ENCODE results near the gene ZNF408. TPM values are rescaled to one million over a fixed set of nuclear protein-coding genes. Genes with fewer than 3 reads are reported as not detected.

The ZNF408 gene
- total RNA-seq, 1 experiment from 2014 or later = 7.4 TPM

- H3K27me3 ChIP-seq (ENCODE audit: low read length) = no peaks in the 10 kb centered on the region
- no peaks in the 10 kb centered on the region; the same call in 1 of the 2 replicates for H4K20me1 ChIP-seq (ENCODE audit: insufficient read depth, low read depth, low read length)
- H3K9me2 ChIP-seq (replicated peaks; ENCODE audit: insufficient read depth, low read length) = no peaks in the 10 kb centered on the region
- no peaks in the 10 kb centered on the region for H3K9me3 ChIP-seq (ENCODE audit: low read length)
- H3K36me3 ChIP-seq (ENCODE audit: insufficient read depth, low read length) = peaks cover 2% of the 10 kb centered on the region; the same call in 1 of the 2 replicates
- H3K4me3 ChIP-seq (ENCODE audit: low read length) = no peak overlapping the region
- DNase-seq = no peak
- H3K9ac ChIP-seq (ENCODE audit: low read length) = no peak overlapping the region
- no peak overlapping the region for H3K4me2 ChIP-seq (ENCODE audit: low read depth, low read length, poor library complexity, severe bottlenecking)
- H3K79me2 ChIP-seq (ENCODE audit: low read length) = no peaks in the 10 kb centered on the region
- no peak overlapping the region for H2AFZ ChIP-seq (ENCODE audit: low read length)
- peaks cover 12% of the 10 kb centered on the region for H3K4me1 ChIP-seq (ENCODE audit: low read length)
- H3K27ac ChIP-seq (ENCODE audit: low read length) = no peak overlapping the region
Measured at GRCh38 chr11:46672381-46672839, 28.4 kb upstream of the ZNF408 start.

GRCh38 chr11:46673713-46674462 lies 26.9 kb upstream of the ZNF408 start:
- Histone ChIP-seq H3K4me1 (ENCODE audit: low read length) (peaks cover 8% of the 10 kb centered on the region), H3K9ac (ENCODE audit: low read length) (no peak overlapping the region), H2AFZ (ENCODE audit: low read length) (no peak overlapping the region), H3K4me2 (ENCODE audit: low read depth, low read length, poor library complexity, severe bottlenecking) (no peak overlapping the region), H3K36me3 (ENCODE audit: insufficient read depth, low read length) (peaks cover 2% of the 10 kb centered on the region; the same call in 1 of the 2 replicates), H3K27me3 (ENCODE audit: low read length) (no peaks in the 10 kb centered on the region), H3K79me2 (ENCODE audit: low read length) (no peaks in the 10 kb centered on the region), H4K20me1 (ENCODE audit: insufficient read depth, low read depth, low read length) (no peaks in the 10 kb centered on the region; the same call in 1 of the 2 replicates), H3K9me2 (replicated peaks; ENCODE audit: insufficient read depth, low read length) (no peaks in the 10 kb centered on the region), H3K4me3 (ENCODE audit: low read length) (no peak overlapping the region), H3K27ac (ENCODE audit: low read length) (no peak overlapping the region), H3K9me3 (ENCODE audit: low read length) (no peaks in the 10 kb centered on the region)
- no peak for DNase-seq

GRCh38 chr11:46674463-46675287 lies 26.2 kb upstream of the ZNF408 start:
- Histone ChIP-seq H3K4me2 (ENCODE audit: low read depth, low read length, poor library complexity, severe bottlenecking) (no peak overlapping the region), H3K36me3 (ENCODE audit: insufficient read depth, low read length) (no peaks in the 10 kb centered on the region), H3K27ac (ENCODE audit: low read length) (peak overlapping the region; percentile 35; the same call in 1 of the 2 replicates), H3K4me1 (ENCODE audit: low read length) (peaks cover 8% of the 10 kb centered on the region), H3K4me3 (ENCODE audit: low read length) (no peak overlapping the region), H2AFZ (ENCODE audit: low read length) (no peak overlapping the region), H3K79me2 (ENCODE audit: low read length) (no peaks in the 10 kb centered on the region), H3K9me2 (replicated peaks; ENCODE audit: insufficient read depth, low read length) (no peaks in the 10 kb centered on the region), H3K9ac (ENCODE audit: low read length) (no peak overlapping the region), H3K9me3 (ENCODE audit: low read length) (no peaks in the 10 kb centered on the region), H4K20me1 (ENCODE audit: insufficient read depth, low read depth, low read length) (no peaks in the 10 kb centered on the region; the same call in 1 of the 2 replicates), H3K27me3 (ENCODE audit: low read length) (no peaks in the 10 kb centered on the region)
- no peak for DNase-seq

GRCh38 chr11:46675288-46675851 lies 25.5 kb upstream of the ZNF408 start:
- Histone ChIP-seq H3K27ac (ENCODE audit: low read length) (no peak overlapping the region), H3K4me3 (ENCODE audit: low read length) (no peak overlapping the region), H4K20me1 (ENCODE audit: insufficient read depth, low read depth, low read length) (no peaks in the 10 kb centered on the region), H3K36me3 (ENCODE audit: insufficient read depth, low read length) (no peaks in the 10 kb centered on the region), H3K9me3 (ENCODE audit: low read length) (no peaks in the 10 kb centered on the region), H3K4me2 (ENCODE audit: low read depth, low read length, poor library complexity, severe bottlenecking) (no peak overlapping the region), H3K79me2 (ENCODE audit: low read length) (no peaks in the 10 kb centered on the region), H3K4me1 (ENCODE audit: low read length) (peaks cover 8% of the 10 kb centered on the region), H3K27me3 (ENCODE audit: low read length) (no peaks in the 10 kb centered on the region), H3K9ac (ENCODE audit: low read length) (no peak overlapping the region), H2AFZ (ENCODE audit: low read length) (no peak overlapping the region), H3K9me2 (replicated peaks; ENCODE audit: insufficient read depth, low read length) (no peaks in the 10 kb centered on the region)
- no peak for DNase-seq

- Histone ChIP-seq H3K9me2 (replicated peaks; ENCODE audit: insufficient read depth, low read length) (no peaks in the 10 kb centered on the region), H3K27me3 (ENCODE audit: low read length) (no peaks in the 10 kb centered on the region), H3K9me3 (ENCODE audit: low read length) (no peaks in the 10 kb centered on the region), H3K9ac (ENCODE audit: low read length) (no peak overlapping the region), H3K79me2 (ENCODE audit: low read length) (no peaks in the 10 kb centered on the region), H3K27ac (ENCODE audit: low read length) (no peak overlapping the region), H2AFZ (ENCODE audit: low read length) (no peak overlapping the region), H3K36me3 (ENCODE audit: insufficient read depth, low read length) (no peaks in the 10 kb centered on the region), H3K4me2 (ENCODE audit: low read depth, low read length, poor library complexity, severe bottlenecking) (no peak overlapping the region), H4K20me1 (ENCODE audit: insufficient read depth, low read depth, low read length) (no peaks in the 10 kb centered on the region), H3K4me3 (ENCODE audit: low read length) (no peak overlapping the region), H3K4me1 (ENCODE audit: low read length) (peaks cover 8% of the 10 kb centered on the region)
- DNase-seq = no peak
Measured at GRCh38 chr11:46675949-46676348, 24.9 kb upstream of the ZNF408 start.

GRCh38 chr11:46676436-46677158 lies 24.2 kb upstream of the ZNF408 start:
- Histone ChIP-seq H3K27ac (ENCODE audit: low read length) (no peak overlapping the region), H3K9me3 (ENCODE audit: low read length) (no peaks in the 10 kb centered on the region), H3K9ac (ENCODE audit: low read length) (no peak overlapping the region), H3K4me1 (ENCODE audit: low read length) (peaks cover 8% of the 10 kb centered on the region), H3K27me3 (ENCODE audit: low read length) (no peaks in the 10 kb centered on the region), H4K20me1 (ENCODE audit: insufficient read depth, low read depth, low read length) (no peaks in the 10 kb centered on the region), H3K36me3 (ENCODE audit: insufficient read depth, low read length) (no peaks in the 10 kb centered on the region), H3K9me2 (replicated peaks; ENCODE audit: insufficient read depth, low read length) (no peaks in the 10 kb centered on the region), H3K4me2 (ENCODE audit: low read depth, low read length, poor library complexity, severe bottlenecking) (no peak overlapping the region), H2AFZ (ENCODE audit: low read length) (no peak overlapping the region), H3K79me2 (ENCODE audit: low read length) (no peaks in the 10 kb centered on the region), H3K4me3 (ENCODE audit: low read length) (no peak overlapping the region)
- DNase-seq = no peak

- Histone ChIP-seq H3K27ac (ENCODE audit: low read length) (no peak overlapping the region), H3K9ac (ENCODE audit: low read length) (no peak overlapping the region), H3K9me2 (replicated peaks; ENCODE audit: insufficient read depth, low read length) (no peaks in the 10 kb centered on the region), H3K4me1 (ENCODE audit: low read length) (peaks cover 8% of the 10 kb centered on the region), H3K36me3 (ENCODE audit: insufficient read depth, low read length) (no peaks in the 10 kb centered on the region), H2AFZ (ENCODE audit: low read length) (no peak overlapping the region), H3K4me3 (ENCODE audit: low read length) (no peak overlapping the region), H3K9me3 (ENCODE audit: low read length) (no peaks in the 10 kb centered on the region), H3K27me3 (ENCODE audit: low read length) (no peaks in the 10 kb centered on the region), H3K4me2 (ENCODE audit: low read depth, low read length, poor library complexity, severe bottlenecking) (no peak overlapping the region), H3K79me2 (ENCODE audit: low read length) (no peaks in the 10 kb centered on the region), H4K20me1 (ENCODE audit: insufficient read depth, low read depth, low read length) (no peaks in the 10 kb centered on the region)
- DNase-seq = no peak
Measured at GRCh38 chr11:46677169-46677568, 23.7 kb upstream of the ZNF408 start.
